MCF 10A (cell line): Measurements from ENCODE around the gene SOX6. TPM values are rescaled to one million over a fixed set of nuclear protein-coding genes. Genes with fewer than 3 reads are reported as not detected.

ENCODE experiments used
- BruUV-seq: library from RNA; stranded (reverse); fragments of 400-500 nt; replicated peaks from 2 replicates; lab custom pipeline; 2021; lab: Mats Ljungman, UMichigan
- CTCF ChIA-PET: fragments of 300-600 bp; sonication (Branson Sonifier 250); formaldehyde crosslinking; extraction: SDS; loops from one replicate; lab custom pipeline; 2021; ENCODE audit warnings: antibody characterized with exemption, inconsistent platforms; lab: Yijun Ruan, JAX
- POLR2A ChIA-PET: fragments of 300-600, 350-650 bp; sonication (Branson Sonifier 250); formaldehyde crosslinking; extraction: SDS; loops from one replicate; lab custom pipeline; 2020; ENCODE audit warnings: antibody characterized with exemption, inconsistent platforms; lab: Yijun Ruan, JAX
- DNase-seq: peaks from one replicate; pipeline ENCODE4 v3.0.0-alpha.2; 2018; ENCODE audit not compliant: unreplicated experiment
- H3K27ac Mint-ChIP-seq: one replicate; pipeline ENCODE4 v1.8.0; 2022; ENCODE audit warnings: mild to moderate bottlenecking, low read depth, mixed read lengths; ENCODE audit not compliant: unreplicated experiment
- H3K27me3 Mint-ChIP-seq: one replicate; pipeline ENCODE4 v1.8.0; 2022; ENCODE audit warnings: mixed read lengths; ENCODE audit not compliant: insufficient read depth, unreplicated experiment
- H3K36me3 Mint-ChIP-seq: one replicate; pipeline ENCODE4 v1.8.0; 2022; ENCODE audit warnings: mild to moderate bottlenecking, moderate library complexity, mixed read lengths; ENCODE audit not compliant: insufficient read depth, unreplicated experiment
- H3K4me1 Mint-ChIP-seq: one replicate; pipeline ENCODE4 v1.8.0; 2022; ENCODE audit warnings: mixed read lengths; ENCODE audit not compliant: insufficient read depth, unreplicated experiment
- H3K4me3 Mint-ChIP-seq: one replicate; pipeline ENCODE4 v1.8.0; 2022; ENCODE audit warnings: mild to moderate bottlenecking, moderate library complexity, mixed read lengths; ENCODE audit not compliant: unreplicated experiment
- H3K9me3 Mint-ChIP-seq: one replicate; pipeline ENCODE4 v1.8.0; 2022; ENCODE audit warnings: mixed read lengths; ENCODE audit not compliant: unreplicated experiment
- CTCF ChIP-seq: fragments of 200-600 bp; IDR thresholded peaks from one replicate; pipeline ENCODE4 v1.8.0; 2022; ENCODE audit warnings: antibody characterized with exemption, mild to moderate bottlenecking; ENCODE audit not compliant: unreplicated experiment
- intact Hi-C: fragments of 100-400 bp; cut with micrococcal nuclease; formaldehyde crosslinking; loops from 2 replicates; pipeline ENCODE4 v1.14.1; 2022
- total RNA-seq: library from RNA; stranded (reverse); gene quantifications from 2 replicates; pipeline ENCODE4 v1.2.3, GENCODE V29; 2022

SOX6 gene
- total RNA-seq, 1 experiment from 2014 or later: 6.4 TPM

GRCh38 chr11:16001899-16002426 lies 354.4 kb downstream of the SOX6 start:
- ChIA-PET CTCF (interaction anchor here (0.7 to 1.4 kb wide), 6 partner anchors 10 to 611 kb away, joined by 3 to 5 read pairs (median 4); no protein-coding TSS in a partner anchor), POLR2A (interaction anchor here (0.6 to 2.0 kb wide), 6 partner anchors 33 to 612 kb away, joined by 3 to 19 read pairs (median 4); no protein-coding TSS in a partner anchor)
- intact Hi-C loops: loop anchor here (1.0 kb wide), 1 partner anchor 32 kb away; no protein-coding TSS in a partner anchor
- Mint-ChIP-seq H3K4me3 (peak overlapping the region; percentile 54), H3K27ac (peak overlapping the region; percentile 83), H3K27me3 (no peaks in the 10 kb centered on the region), H3K9me3 (no peaks in the 10 kb centered on the region), H3K4me1 (peaks cover 21% of the 10 kb centered on the region), H3K36me3 (peaks cover 10% of the 10 kb centered on the region)
- no peak for TF ChIP-seq CTCF
- DNase-seq: peak; percentile 91
- BruUV-seq: no TSS peak

GRCh38 chr11:16001044-16001568 lies 355.2 kb downstream of the SOX6 start:
- H3K27ac Mint-ChIP-seq: peak overlapping the region; percentile 83
- no peaks in the 10 kb centered on the region for H3K27me3 Mint-ChIP-seq
- peaks cover 10% of the 10 kb centered on the region for H3K36me3 Mint-ChIP-seq
- no peak for DNase-seq
- H3K4me1 Mint-ChIP-seq: peaks cover 21% of the 10 kb centered on the region
- POLR2A ChIA-PET: interaction anchor here (0.6 to 2.0 kb wide), 5 partner anchors 9 to 612 kb away, joined by 3 to 19 read pairs (median 4); no protein-coding TSS in a partner anchor
- intact Hi-C loops: no loop called here
- TF ChIP-seq CTCF: no peak
- H3K4me3 Mint-ChIP-seq: peak overlapping the region; percentile 54
- CTCF ChIA-PET: interaction anchor here (0.6 to 1.1 kb wide), 2 partner anchors 31 to 82 kb away, joined by 3 read pairs; no protein-coding TSS in a partner anchor
- no TSS peak for BruUV-seq
- H3K9me3 Mint-ChIP-seq: no peaks in the 10 kb centered on the region

- no peaks in the 10 kb centered on the region for H3K27me3 Mint-ChIP-seq
- CTCF ChIA-PET: interaction anchor here (0.7 kb wide), 1 partner anchor 165 kb away, joined by 3 read pairs; no protein-coding TSS in a partner anchor
- intact Hi-C loops: no loop called here
- peaks cover 21% of the 10 kb centered on the region for H3K4me1 Mint-ChIP-seq
- peaks cover 10% of the 10 kb centered on the region for H3K36me3 Mint-ChIP-seq
- no TSS peak for BruUV-seq
- DNase-seq: peak; percentile 23
- TF ChIP-seq CTCF: no peak
- H3K4me3 Mint-ChIP-seq: no peak overlapping the region
- no peaks in the 10 kb centered on the region for H3K9me3 Mint-ChIP-seq
- POLR2A ChIA-PET: no interaction called here
- H3K27ac Mint-ChIP-seq: peak overlapping the region; percentile 73
Measured at GRCh38 chr11:16000065-16000464, 356.3 kb downstream of the SOX6 start.

GRCh38 chr11:15993345-15993744 lies 363.0 kb downstream of the SOX6 start:
- no TSS peak for BruUV-seq
- no peak for DNase-seq
- Mint-ChIP-seq H3K27ac (no peak overlapping the region), H3K9me3 (no peaks in the 10 kb centered on the region), H3K4me1 (no peaks in the 10 kb centered on the region), H3K36me3 (no peaks in the 10 kb centered on the region), H3K27me3 (no peaks in the 10 kb centered on the region), H3K4me3 (no peak overlapping the region)
- no peak for TF ChIP-seq CTCF
- POLR2A ChIA-PET: interaction anchor here (0.6 kb wide), 1 partner anchor 745 kb away, joined by 3 read pairs; the partner anchor contains the start of gene C11orf58
- CTCF ChIA-PET: no interaction called here
- intact Hi-C loops: no loop called here
